HEK293T (cell line): ENCODE measurements around the gene CSKMT.

Experiments used
- CTCF ChIA-PET: fragments of 350-600 bp; formaldehyde crosslinking; extraction: SDS; loops from one replicate; lab custom pipeline; 2021; ENCODE audit warnings: antibody characterized with exemption, inconsistent platforms; lab: Yijun Ruan, JAX
- POLR2A ChIA-PET: fragments of 350-600 bp; formaldehyde crosslinking; extraction: SDS; loops from one replicate; lab custom pipeline; 2020; ENCODE audit warnings: antibody characterized with exemption, inconsistent platforms; lab: Yijun Ruan, JAX
- DNase-seq: peaks from one replicate; pipeline ENCODE4 v3.0.0; 2012; ENCODE audit warnings: mixed read lengths; ENCODE audit errors: extremely low spot score
- ARNT ChIP-seq: fragments of 450-650 bp; IDR thresholded peaks from 2 replicates; pipeline ENCODE4 v1.6.1; 2017; ENCODE audit warnings: mild to moderate bottlenecking
- BHLHE40 ChIP-seq: fragments of 450-650 bp; IDR thresholded peaks from 2 replicates; pipeline ENCODE4 v1.6.1; 2016; ENCODE audit warnings: mild to moderate bottlenecking, moderate library complexity, borderline replicate concordance
- CTBP1 ChIP-seq: fragments of 450-650 bp; IDR thresholded peaks from 2 replicates; pipeline ENCODE4 v1.6.1; 2016; ENCODE audit warnings: borderline replicate concordance
- ELF4 ChIP-seq: fragments of 450-650 bp; IDR thresholded peaks from 2 replicates; pipeline ENCODE4 v1.6.1; 2017; ENCODE audit warnings: antibody characterized with exemption
- FOXA1 ChIP-seq: fragments of 450-650 bp; IDR thresholded peaks from 2 replicates; pipeline ENCODE4 v1.6.1; 2016; ENCODE audit warnings: mild to moderate bottlenecking
- FOXK2 ChIP-seq: fragments of 450-650 bp; IDR thresholded peaks from 2 replicates; pipeline ENCODE4 v1.6.1; 2016; ENCODE audit warnings: mild to moderate bottlenecking
- FOXM1 ChIP-seq: fragments of 450-650 bp; IDR thresholded peaks from 2 replicates; pipeline ENCODE4 v1.6.1; 2017; ENCODE audit warnings: mild to moderate bottlenecking, borderline replicate concordance
- HDGF ChIP-seq: fragments of 450-650 bp; IDR thresholded peaks from 2 replicates; pipeline ENCODE4 v1.6.1; 2017; ENCODE audit warnings: antibody characterized with exemption, borderline replicate concordance
- L3MBTL2 ChIP-seq: fragments of 450-650 bp; conservative IDR thresholded peaks from 2 replicates; pipeline ENCODE4 v1.6.1; 2016; ENCODE audit warnings: mild to moderate bottlenecking
- LEF1 ChIP-seq: fragments of 450-650 bp; IDR thresholded peaks from 2 replicates; pipeline ENCODE4 v1.6.1; 2017; ENCODE audit warnings: mild to moderate bottlenecking, borderline replicate concordance
- NFRKB ChIP-seq: fragments of 450-650 bp; IDR thresholded peaks from 2 replicates; pipeline ENCODE4 v1.6.1; 2016; ENCODE audit warnings: mild to moderate bottlenecking, moderate library complexity
- PKNOX1 ChIP-seq: fragments of 450-650 bp; IDR thresholded peaks from 2 replicates; pipeline ENCODE4 v1.6.1; 2016
- SP1 ChIP-seq: fragments of 450-650 bp; IDR thresholded peaks from 2 replicates; pipeline ENCODE4 v1.6.1; 2017
- SUZ12 ChIP-seq: fragments of 450-650 bp; IDR thresholded peaks from 2 replicates; pipeline ENCODE4 v1.6.1; 2016; ENCODE audit warnings: mild to moderate bottlenecking
- TARDBP ChIP-seq: fragments of 450-650 bp; IDR thresholded peaks from 2 replicates; pipeline ENCODE4 v1.6.1; 2016
- ZNF384 ChIP-seq: fragments of 450-650 bp; IDR thresholded peaks from 2 replicates; pipeline ENCODE4 v1.6.1; 2016

Gene CSKMT

GRCh38 chr11:62654297-62654696 lies 10.8 kb upstream of the CSKMT start:
- TF ChIP-seq TARDBP: no peak
- DNase-seq: no peak
- POLR2A ChIA-PET: interaction anchor here (1.4 to 5.1 kb wide), 6 partner anchors 8 to 63 kb away, joined by 3 to 90 read pairs (median 8); partner anchors contain the start of genes B3GAT3, C11orf98, CSKMT and LBHD1
- CTCF ChIA-PET: no interaction called here

- TF ChIP-seq ARNT (no peak), BHLHE40 (no peak), ZNF384 (no peak)
- ChIA-PET CTCF (no interaction called here), POLR2A (interaction anchor here (1.2 to 5.1 kb wide), 4 partner anchors 7 to 185 kb away, joined by 3 to 90 read pairs (median 32); partner anchors contain the start of genes C11orf98, CSKMT, GANAB and LBHD1)
- no peak for DNase-seq
These were observed 8.2 kb upstream of the CSKMT start for GRCh38 chr11:62656796-62657429.

- DNase-seq: no peak
- POLR2A ChIA-PET: interaction anchor here (0.6 to 3.7 kb wide), 29 partner anchors 10 to 377 kb away, joined by 3 to 90 read pairs (median 5); partner anchors contain the start of genes B3GAT3, EEF1G, EML3 and GANAB
- TF ChIP-seq ZNF384 (no peak), CTBP1 (no peak), NFRKB (no peak), ARNT (no peak), PKNOX1 (no peak), SUZ12 (no peak), HDGF (no peak), LEF1 (no peak), L3MBTL2 (no peak), ELF4 (no peak), TARDBP (no peak), FOXA1 (no peak), FOXM1 (no peak), FOXK2 (no peak), BHLHE40 (no peak), SP1 (no peak)
- CTCF ChIA-PET: no interaction called here
These were observed 572 bp upstream of the CSKMT start for GRCh38 chr11:62664405-62665074.

- CTCF ChIA-PET: no interaction called here
- DNase-seq: peak; percentile 18
These were observed 617 bp downstream of the CSKMT start for GRCh38 chr11:62665599-62666258.

GRCh38 chr11:62666259-62666926 lies 1.3 kb downstream of the CSKMT start:
- POLR2A ChIA-PET: interaction anchor here (0.8 to 7.2 kb wide), 9 partner anchors 10 to 87 kb away, joined by 5 to 90 read pairs (median 12); partner anchors contain the start of genes B3GAT3, EML3, INTS5 and MTA2
- CTCF ChIA-PET: no interaction called here
- DNase-seq: no peak
- TF ChIP-seq L3MBTL2: no peak

More at GRCh38 chr11:62665599-62666258, 617 bp downstream of the CSKMT start:
- POLR2A ChIA-PET: interaction anchor here (0.9 to 3.7 kb wide), 23 partner anchors 10 to 216 kb away, joined by 3 to 90 read pairs (median 7); partner anchors contain the start of genes B3GAT3, EEF1G, EML3 and GANAB
- TF ChIP-seq ELF4: no peak
- TF ChIP-seq SP1: no peak
- no peak for TF ChIP-seq HDGF
- peak; percentile 24; the same call in 1 of the 2 replicates for TF ChIP-seq L3MBTL2
- TF ChIP-seq CTBP1: no peak

- TF ChIP-seq NFRKB: no peak
- TF ChIP-seq PKNOX1: no peak
- no peak for TF ChIP-seq FOXA1
- no peak for TF ChIP-seq CTBP1
- no peak for TF ChIP-seq SUZ12
- no peak for TF ChIP-seq ZNF384
- TF ChIP-seq FOXK2: no peak
- TF ChIP-seq SP1: no peak
- TF ChIP-seq TARDBP: no peak
- ChIA-PET POLR2A (interaction anchor here (1.0 to 7.2 kb wide), 6 partner anchors 11 to 94 kb away, joined by 3 to 61 read pairs (median 9); partner anchors contain the start of genes BSCL2, EEF1G, GNG3 and INTS5), CTCF (interaction anchor here (1.2 kb wide), 1 partner anchor 56 kb away, joined by 3 read pairs; no protein-coding TSS in a partner anchor)
- no peak for DNase-seq
These were observed 2.3 kb downstream of the CSKMT start for GRCh38 chr11:62667460-62667859.
